Posterior vena cava (tissue), 2 donors: ENCODE data around the gene CCR1. TPM values are rescaled to one million over a fixed set of nuclear protein-coding genes. Genes with fewer than 3 reads are reported as not detected.
"Not testable (repeated sequence)": the region's sequence is repeated elsewhere in the genome, so short reads cannot be mapped to it uniquely, and the experiment has no call there.

Source experiments
- DNase-seq: peaks from one replicate; pipeline ENCODE4 v3.0.0-alpha.2; 2020; ENCODE audit warnings: low spot score
- intact Hi-C, 2 donors: fragments of 100-400 bp; cut with DNase I; formaldehyde crosslinking; loops; one replicate each; pipeline versions ENCODE4 v1.14.1 to v1.14.2; 2022 to 2023
- total RNA-seq, 2 donors: library from RNA; stranded (reverse); fragmentation: NEBNext Ultra II Directional; extraction: Animal tissue kit (Norgen Biotek cat#: 25700); gene quantifications; one replicate each; pipeline ENCODE4 v1.2.1, GENCODE V29; 2021
- donor health status: DM: yes; HTN: yes; CAD: no.
- donor health status: DM: yes; HTN: yes; CAD: no.

Gene CCR1
- total RNA-seq, 2 donors from 2014 or later: 12.0 to 23.7 TPM

GRCh38 chr3:46214751-46215352 is 6.7 kb upstream of the CCR1 start:
- no peak for DNase-seq
- intact Hi-C loops: no loop called here

DNA sequence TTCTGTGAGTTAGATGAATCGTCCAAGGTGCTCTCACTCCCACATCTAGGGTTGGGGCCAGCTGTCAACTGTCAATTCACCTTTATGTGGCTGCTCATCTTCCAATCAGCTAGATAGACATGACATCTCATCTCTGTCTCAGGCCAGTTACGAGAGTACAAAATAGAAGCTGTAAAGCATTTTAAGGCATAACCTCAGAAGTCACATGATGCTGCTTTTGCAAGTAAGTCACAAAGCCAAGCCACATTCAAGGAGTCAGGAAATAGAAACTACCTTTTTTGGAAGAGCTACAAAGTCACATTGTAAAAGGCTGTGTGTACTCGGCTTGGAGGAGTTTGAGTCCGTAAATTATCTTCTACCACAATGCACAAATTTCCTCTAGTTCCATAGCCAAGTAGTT is 5.1 kb upstream of the CCR1 start:
- no peak for DNase-seq
- intact Hi-C loops: no loop called here

DNA sequence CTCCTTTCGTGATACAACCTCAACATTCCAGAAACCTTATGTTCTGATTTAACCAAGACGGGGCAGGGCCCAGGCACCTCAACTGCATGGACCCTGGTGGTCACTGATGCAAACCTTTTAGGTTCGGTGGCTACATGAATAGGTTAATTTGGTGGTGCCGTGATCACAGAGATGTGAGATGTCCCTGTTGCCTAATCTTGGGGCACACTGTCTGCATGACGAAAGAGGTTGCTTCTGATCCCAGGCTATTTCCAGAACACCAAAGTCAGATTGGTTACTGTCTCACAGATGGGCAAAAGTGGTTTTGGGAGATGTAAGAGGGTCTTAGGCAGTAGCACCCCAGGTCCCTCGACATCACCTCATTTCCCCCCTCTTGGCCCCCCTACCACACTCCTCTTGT is 4.0 kb upstream of the CCR1 start:
- no peak for DNase-seq
- intact Hi-C loops: no loop called here

DNA sequence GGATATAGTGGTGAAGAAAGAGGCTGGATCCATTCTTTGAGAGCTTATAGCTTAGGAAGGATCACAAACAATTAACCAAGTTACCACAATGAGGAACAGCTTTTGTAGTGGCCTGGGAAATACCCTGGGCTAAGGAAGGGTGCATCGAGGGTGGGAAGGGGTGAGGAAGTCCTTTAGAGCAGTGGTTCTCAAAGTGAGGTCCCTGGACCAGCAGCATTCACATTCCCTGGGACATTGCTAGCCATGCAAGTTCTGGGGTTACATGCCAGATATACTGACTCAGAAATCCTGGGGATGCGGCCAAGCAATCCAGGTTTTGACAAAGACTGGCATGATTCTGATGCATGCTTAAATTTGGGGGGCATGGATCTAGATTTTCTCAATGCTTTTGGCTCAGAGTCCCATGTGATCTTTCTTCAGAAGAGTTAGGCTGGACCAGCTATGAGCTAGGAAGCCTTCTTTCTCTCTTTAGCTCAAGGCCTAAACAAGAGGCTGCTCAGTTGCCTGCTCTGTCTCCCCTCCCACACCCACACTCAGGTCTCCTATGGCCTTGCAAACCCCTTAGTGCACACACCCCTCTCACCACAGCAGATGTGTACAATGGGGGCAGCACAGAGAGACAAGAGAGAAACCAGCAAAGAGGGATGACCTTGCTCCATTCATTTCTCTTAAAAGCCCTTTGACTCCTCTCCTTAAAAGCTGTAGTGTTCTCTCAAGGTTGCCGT is 1.8 kb upstream of the CCR1 start:
- intact Hi-C loops: loop anchor here in 1 of 2 donors (2.0 kb wide), 1 partner anchor 21 kb away; no protein-coding TSS in a partner anchor
- DNase-seq: no peak

- intact Hi-C loops: loop anchor here in 1 of 2 donors (2.0 kb wide), 1 partner anchor 22 kb away; no protein-coding TSS in a partner anchor
- no peak for DNase-seq
Observed at GRCh38 chr3:46209053-46209452, 940 bp upstream of the CCR1 start.

- DNase-seq, intact Hi-C loops: not testable (repeated sequence)
Observed at GRCh38 chr3:46207514-46207913, 599 bp downstream of the CCR1 start.

DNA sequence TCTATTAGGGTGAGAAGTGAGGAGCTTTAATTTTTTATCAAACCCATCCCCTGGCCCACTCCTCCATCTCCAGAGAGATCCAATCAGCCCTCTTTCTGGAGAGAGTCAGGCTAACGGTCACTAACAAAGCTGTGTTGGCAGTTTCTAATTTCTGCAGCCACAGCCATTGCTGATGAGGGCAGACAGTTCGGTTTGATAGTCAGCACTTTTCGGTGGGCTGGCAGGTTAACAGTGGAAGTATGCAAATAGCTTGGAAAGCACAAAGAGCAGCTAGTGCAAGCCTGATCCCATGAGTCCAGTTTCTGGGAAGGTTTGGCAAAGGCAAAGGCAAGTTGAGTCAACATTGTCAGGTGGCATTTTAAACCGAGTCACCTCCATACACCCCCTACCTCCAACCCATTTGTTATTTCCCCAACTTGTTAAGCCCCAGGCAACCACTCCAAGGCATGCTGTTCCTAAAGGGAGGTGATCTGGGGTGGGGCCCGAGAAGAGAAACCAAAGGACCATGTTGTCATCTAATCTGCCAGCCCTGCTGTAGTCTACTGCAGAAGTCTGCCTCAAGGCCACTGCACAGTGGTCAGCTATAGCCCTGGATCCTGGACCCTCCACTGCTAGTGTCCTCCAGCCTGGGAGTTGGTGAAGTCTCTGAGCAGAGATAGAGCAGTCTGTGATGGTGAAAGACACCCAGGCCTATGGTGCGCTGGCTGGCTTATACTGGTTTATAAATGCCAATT is 1.7 kb downstream of the CCR1 start:
- intact Hi-C loops: no loop called here

GRCh38 chr3:46205286-46205960 is 2.7 kb downstream of the CCR1 start:
- no peak for DNase-seq
- intact Hi-C loops: no loop called here

More for the DNA sequence above, 1.7 kb downstream of the CCR1 start:
- DNase-seq: no peak

DNA sequence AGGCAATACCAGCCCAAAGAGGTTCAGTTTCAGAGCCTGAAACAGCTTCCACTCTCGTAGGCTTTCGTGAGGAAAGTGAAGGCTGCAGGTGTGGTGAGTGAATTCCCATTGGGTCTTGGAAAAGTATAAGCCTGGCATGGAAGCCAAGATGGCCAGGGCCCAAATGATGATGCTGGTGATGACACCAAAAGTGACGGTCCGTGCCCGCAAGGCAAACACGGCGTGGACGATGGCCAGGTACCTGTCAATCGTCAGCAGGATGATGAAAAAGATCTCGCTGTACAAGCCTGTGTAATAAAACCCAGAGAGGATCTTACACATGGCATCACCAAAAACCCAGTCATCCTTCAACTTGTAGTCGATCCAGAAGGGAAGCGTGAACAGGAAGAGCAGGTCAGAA is 4.4 kb downstream of the CCR1 start:
- intact Hi-C loops: no loop called here

GRCh38 chr3:46202535-46202934 is 5.6 kb downstream of the CCR1 start:
- intact Hi-C loops: no loop called here
- DNase-seq: no peak

More for the DNA sequence above, 4.4 kb downstream of the CCR1 start:
- DNase-seq: no peak

DNA sequence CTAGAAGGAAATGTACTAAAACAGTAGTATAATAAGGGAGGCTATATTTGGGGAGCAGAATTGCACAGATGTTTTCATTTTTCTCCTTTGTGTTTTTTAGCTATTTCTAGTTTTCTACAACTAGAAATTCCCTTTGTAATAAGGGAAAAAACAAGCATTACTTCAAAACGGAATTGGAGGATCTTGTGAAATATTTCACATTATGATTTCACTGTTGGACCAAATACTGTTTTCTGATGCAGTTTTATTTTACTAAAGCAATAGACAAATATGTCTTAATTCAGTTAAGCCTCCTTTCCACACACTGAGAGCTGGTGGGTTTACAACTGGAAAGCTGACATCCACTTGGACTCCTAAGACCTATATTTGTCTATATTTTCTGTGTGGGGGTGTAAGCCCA is 7.3 kb downstream of the CCR1 start:
- DNase-seq: no peak
- intact Hi-C loops: no loop called here

GRCh38 chr3:46200211-46200610 is 7.9 kb downstream of the CCR1 start:
- no peak for DNase-seq
- intact Hi-C loops: no loop called here

- intact Hi-C loops: no loop called here
- DNase-seq: no peak
Observed at GRCh38 chr3:46196261-46196957, 11.7 kb downstream of the CCR1 start.

- intact Hi-C loops: no loop called here
- DNase-seq: no peak
Observed at GRCh38 chr3:46194868-46195553, 13.1 kb downstream of the CCR1 start.

DNA sequence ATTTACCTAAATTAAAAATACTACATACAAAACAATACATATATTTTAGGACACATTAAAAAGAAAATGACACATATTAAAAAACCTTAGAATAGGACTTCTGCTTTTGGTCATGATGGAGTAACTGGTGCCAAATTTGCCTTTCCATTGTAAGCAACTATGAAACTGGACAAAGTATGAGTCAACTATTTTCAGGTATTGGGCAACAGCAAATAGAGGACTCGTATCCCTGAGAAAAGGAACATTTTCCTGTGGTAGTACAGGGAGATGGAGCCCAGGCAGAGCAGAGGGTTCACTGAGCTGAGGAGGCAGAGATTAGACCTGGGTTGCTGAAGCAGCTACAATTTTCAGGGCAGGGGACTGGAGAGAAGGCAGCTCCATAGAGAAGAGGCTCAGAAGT is 14.7 kb downstream of the CCR1 start:
- no peak for DNase-seq
- intact Hi-C loops: no loop called here

DNA sequence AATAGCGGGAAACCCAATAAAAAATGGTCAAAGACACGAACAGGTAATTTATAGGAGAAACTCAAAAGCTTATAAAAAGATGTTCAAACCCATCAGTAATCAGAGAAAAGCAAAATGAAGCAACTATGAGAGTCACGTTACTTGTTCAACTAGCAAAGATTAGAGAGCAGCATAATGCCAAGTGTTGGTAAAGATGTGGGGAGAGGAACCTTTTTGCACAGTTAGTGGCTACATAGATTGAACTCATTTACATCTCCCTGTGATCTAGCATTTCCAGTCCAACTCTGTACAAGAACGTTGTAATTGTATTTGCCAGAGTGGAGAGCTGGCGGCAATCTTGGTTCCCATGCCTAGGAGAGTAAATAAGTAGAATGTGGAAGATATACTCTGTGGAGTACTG is 15.2 kb downstream of the CCR1 start:
- DNase-seq: no peak
- intact Hi-C loops: no loop called here

DNA sequence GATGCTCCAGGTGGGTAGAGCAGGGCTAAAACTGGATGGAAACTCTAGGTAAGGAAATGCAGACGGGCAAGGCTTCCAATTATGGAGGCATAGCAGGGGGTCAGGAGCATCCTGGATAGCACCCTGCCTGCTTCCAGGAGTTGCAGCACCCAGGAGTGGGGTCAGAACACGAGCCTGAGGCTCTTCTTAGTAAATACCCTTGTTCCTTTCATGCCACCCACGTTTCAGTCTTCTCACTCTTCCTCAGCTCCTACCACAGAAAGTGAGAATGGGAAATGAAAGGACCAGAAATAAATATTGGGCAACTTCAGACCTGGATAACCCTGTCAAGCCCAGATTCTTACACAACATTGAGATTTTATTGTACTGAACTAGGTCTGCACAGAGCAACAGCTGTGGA is 16.4 kb downstream of the CCR1 start:
- DNase-seq: no peak
- intact Hi-C loops: no loop called here

DNA sequence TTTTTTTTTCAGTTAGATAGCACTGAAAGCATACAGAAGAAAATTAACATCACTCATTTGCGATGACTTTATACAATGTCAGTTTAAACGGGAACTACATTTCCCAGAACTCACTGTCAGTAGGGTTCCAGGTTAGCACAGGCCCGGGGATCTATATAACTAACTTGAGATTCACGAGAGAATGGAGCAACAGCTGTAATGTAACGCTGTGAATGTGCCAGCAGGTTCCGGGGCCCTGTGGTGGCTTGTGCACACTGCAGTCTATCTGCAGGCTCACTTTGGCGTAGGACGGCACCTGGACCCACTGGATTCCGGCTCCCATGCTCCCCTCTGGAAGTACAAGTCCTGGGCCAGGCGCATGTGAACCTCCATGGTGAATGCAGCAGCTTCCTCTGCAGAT is 19.4 kb downstream of the CCR1 start:
- no peak for DNase-seq
- intact Hi-C loops: loop anchor here in 1 of 2 donors (5.0 kb wide), 1 partner anchor 1189 kb away; no protein-coding TSS in a partner anchor

- DNase-seq: no peak
- intact Hi-C loops: loop anchor here in 1 of 2 donors (5.0 kb wide), 1 partner anchor 1189 kb away; no protein-coding TSS in a partner anchor
Observed at GRCh38 chr3:46187876-46188275, 20.2 kb downstream of the CCR1 start.
